Aorta (tissue), 5 donors: Measurements from ENCODE around the gene KNL1. TPM values are rescaled to one million over a fixed set of nuclear protein-coding genes. Genes with fewer than 3 reads are reported as not detected.

ENCODE experiments used
- ATAC-seq: fragments of 200-7000 bp; cut with Tn5 transposase; one replicate; pipeline ENCODE4 v1.9.1; 2022; ENCODE audit warnings: moderate library complexity; ENCODE audit not compliant: low FRiP score
- DNase-seq, 2 donors: peaks; one replicate each; pipeline ENCODE4 v3.0.0-alpha.2; 2020
- H3K27ac ChIP-seq, 2 donors: one replicate each; pipeline ENCODE4 v1.5.1; 2013; ENCODE audit warnings: low read length in 2 of 2, mild to moderate bottlenecking in 2 of 2, moderate library complexity in 2 of 2, control low read depth in 1 of 2, inconsistent platforms in 1 of 2, low read depth in 1 of 2
- H3K27me3 ChIP-seq, 2 donors: one replicate each; pipeline ENCODE4 v1.6.1; 2013; ENCODE audit warnings: control low read depth in 1 of 2, low read length in 1 of 2, mild to moderate bottlenecking in 1 of 2, moderate library complexity in 1 of 2; ENCODE audit not compliant: insufficient read depth in 2 of 2, control insufficient read depth in 1 of 2
- H3K36me3 ChIP-seq, 2 donors: one replicate each; pipeline ENCODE4 v1.6.1; 2013; ENCODE audit warnings: control low read depth in 1 of 2, low read length in 1 of 2, mild to moderate bottlenecking in 1 of 2; ENCODE audit not compliant: insufficient read depth in 2 of 2, control insufficient read depth in 1 of 2
- H3K4me1 ChIP-seq, 2 donors: one replicate each; pipeline ENCODE4 v1.6.1; 2013; ENCODE audit warnings: low read length in 2 of 2, control low read depth in 1 of 2, mild to moderate bottlenecking in 1 of 2, moderate library complexity in 1 of 2; ENCODE audit not compliant: insufficient read depth in 2 of 2, control insufficient read depth in 1 of 2
- H3K4me3 ChIP-seq, 2 donors: one replicate each; pipeline ENCODE4 v1.5.1; 2013; ENCODE audit warnings: low read length in 2 of 2, control low read depth in 1 of 2, mild to moderate bottlenecking in 1 of 2
- H3K9me3 ChIP-seq: one replicate; pipeline ENCODE4 v1.6.1; 2013; ENCODE audit warnings: mild to moderate bottlenecking, low read length; ENCODE audit not compliant: control insufficient read depth
- WGBS, 2 donors: extraction: QIAGEN DNeasy Blood & Tissue Kit; methylation state at CpG; one replicate each; pipeline ENCODE4 v1.1.7; 2013; 5-methylcytosine and 5-hydroxymethylcytosine counted together
- intact Hi-C, 2 donors: fragments of 100-400 bp; cut with DNase I; formaldehyde crosslinking; loops; one replicate each; pipeline versions ENCODE4 v1.14.2 to v1.15.0; 2022
- polyA plus RNA-seq, 2 donors: library from polyadenylated mRNA; stranded (reverse); fragments of 200-250 nt; gene quantifications; one replicate each; pipeline ENCODE4 v1.2.3, GENCODE V29; 2013
- total RNA-seq, 2 donors: library from RNA; stranded (reverse); fragmentation: NEBNext Ultra II Directional; extraction: Animal tissue kit (Norgen Biotek cat#: 25700); gene quantifications; one replicate each; pipeline ENCODE4 v1.2.1, GENCODE V29; 2021
- donor health status: healthy with polysubstance abuse.
- donor health status: Bipolar disorder and iron deficiency.
- donor health status: DM: no; HTN: no; CAD: no.
- donor health status: DM: no; HTN: no; CAD: no.
- donor health status: DM: yes; HTN: yes; CAD: no.

The KNL1 gene
- total and polyA plus RNA-seq, 4 donors: 0.03 to 1.6 (median 0.46) TPM

DNA sequence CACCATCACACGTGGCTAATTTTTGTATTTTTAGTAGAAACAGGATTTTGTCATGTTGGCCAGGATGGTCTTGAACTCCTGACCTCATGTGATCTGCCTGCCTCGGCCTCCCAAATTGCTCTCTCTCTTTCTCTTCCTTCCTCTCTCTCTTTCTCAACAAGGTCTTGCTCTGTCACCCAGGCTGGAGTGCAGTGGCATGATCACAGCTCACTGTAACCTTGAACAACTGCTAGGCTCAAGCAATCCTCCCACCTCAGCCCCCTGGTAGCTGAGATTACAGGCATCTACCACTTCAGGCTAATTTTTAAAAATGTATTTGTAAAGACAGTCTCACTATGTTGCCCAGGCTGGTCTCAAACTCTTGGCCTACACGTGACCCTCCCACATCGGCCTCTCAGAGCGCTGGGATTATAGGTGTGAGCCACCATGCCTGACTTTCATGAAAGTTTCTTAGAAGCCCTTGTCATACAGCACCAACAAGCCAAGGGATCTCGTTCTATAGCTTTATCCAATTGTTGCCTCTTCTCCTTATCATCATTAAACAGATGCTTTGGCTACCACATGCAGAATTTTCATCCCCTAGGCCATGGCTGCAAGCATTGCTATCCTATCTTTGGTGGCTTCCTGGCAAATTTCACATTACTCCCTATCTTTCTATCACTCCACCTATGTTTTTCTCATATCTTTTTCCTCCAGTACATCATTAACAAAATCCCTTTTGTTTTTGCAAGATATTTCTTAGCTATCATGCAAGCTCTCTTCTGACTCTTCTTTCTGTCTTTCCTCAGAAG is 34.9 kb upstream of the KNL1 start:
- ATAC-seq: no peak
- intact Hi-C loops: no loop called here
- H3K27me3 ChIP-seq: no peaks in the 10 kb centered on the region
- peaks cover 0 to 5% of the 10 kb centered on the region in 2 donors for H3K4me1 ChIP-seq
- DNase-seq: no peak
- H3K36me3 ChIP-seq: peaks cover 0 to 4% of the 10 kb centered on the region in 2 donors
- H3K9me3 ChIP-seq: no peaks in the 10 kb centered on the region
- 89% methylated on average over 6 of the region's 6 CpGs for WGBS, 2 donors
- H3K4me3 ChIP-seq: no peak overlapping the region
- no peak overlapping the region for H3K27ac ChIP-seq

GRCh38 chr15:40562691-40563090 is 31.4 kb upstream of the KNL1 start:
- peaks cover 0 to 5% of the 10 kb centered on the region in 2 donors for H3K4me1 ChIP-seq
- WGBS, 2 donors: 38 to 41% methylated on average over 2 of the region's 2 CpGs
- intact Hi-C loops: loop anchor here in 1 of 2 donors (10.0 kb wide), 2 partner anchors 118 to 192 kb away; partner anchors contain the start of genes BAHD1 and RMDN3
- no peaks in the 10 kb centered on the region for H3K36me3 ChIP-seq
- no peak overlapping the region for H3K4me3 ChIP-seq
- no peaks in the 10 kb centered on the region for H3K9me3 ChIP-seq
- peak overlapping the region in 1 of 2 donors; percentile 21 for H3K27ac ChIP-seq
- ATAC-seq: no peak
- H3K27me3 ChIP-seq: no peaks in the 10 kb centered on the region
- DNase-seq: no peak

DNA sequence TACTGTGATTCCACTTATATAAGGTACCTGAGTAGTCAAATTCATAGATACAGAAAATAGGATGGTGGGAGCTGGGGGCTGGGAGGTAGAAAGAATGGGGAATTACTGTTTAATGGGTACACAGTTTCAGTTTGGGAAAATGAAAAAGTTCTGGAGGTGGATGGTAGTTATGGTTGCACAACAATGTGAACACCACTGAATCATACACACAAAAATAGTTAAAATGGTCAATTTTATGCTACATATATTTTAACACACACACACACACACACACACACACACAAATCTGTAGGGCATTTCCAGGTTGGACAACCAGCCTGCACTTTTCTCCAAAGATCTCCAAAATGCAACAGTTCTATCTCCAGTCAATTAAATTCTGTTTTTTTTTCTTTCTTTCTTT is 30.6 kb upstream of the KNL1 start:
- H3K27ac ChIP-seq: no peak overlapping the region

GRCh38 chr15:40564591-40565332 is 29.3 kb upstream of the KNL1 start, which contains the start of gene CCDC32:
Gene CCDC32, minus strand, starts transcription at chr15:40565042. Its CDS starts 2,027 bp downstream, at chr15:40563015.
- H3K9me3 ChIP-seq: no peaks in the 10 kb centered on the region
- H3K36me3 ChIP-seq: no peaks in the 10 kb centered on the region
- H3K4me3 ChIP-seq: peak within 1 kb of the TSS; percentile 32 to 45
- 0% methylated on average over 40 of the region's 40 CpGs for WGBS, 2 donors
- peaks cover 0 to 5% of the 10 kb centered on the region in 2 donors for H3K4me1 ChIP-seq
- peak; percentile 98 for ATAC-seq
- no peaks in the 10 kb centered on the region for H3K27me3 ChIP-seq
- intact Hi-C loops: loop anchor here in 1 of 2 donors (10.0 kb wide), 2 partner anchors 120 to 190 kb away; partner anchors contain the start of genes BAHD1 and RMDN3
- DNase-seq: peak; percentile 98 to 99
- H3K27ac ChIP-seq: peak within 1 kb of the TSS; percentile 25 to 70

More for the DNA sequence above, 30.6 kb upstream of the KNL1 start:
- H3K36me3 ChIP-seq: no peaks in the 10 kb centered on the region
- no peak overlapping the region for H3K4me3 ChIP-seq
- H3K9me3 ChIP-seq: no peaks in the 10 kb centered on the region
- ATAC-seq (no peak), DNase-seq (no peak)
- H3K27me3 ChIP-seq: no peaks in the 10 kb centered on the region
- intact Hi-C loops: loop anchor here in 1 of 2 donors (10.0 kb wide), 2 partner anchors 119 to 191 kb away; partner anchors contain the start of genes BAHD1 and RMDN3
- H3K4me1 ChIP-seq: peaks cover 0 to 5% of the 10 kb centered on the region in 2 donors

DNA sequence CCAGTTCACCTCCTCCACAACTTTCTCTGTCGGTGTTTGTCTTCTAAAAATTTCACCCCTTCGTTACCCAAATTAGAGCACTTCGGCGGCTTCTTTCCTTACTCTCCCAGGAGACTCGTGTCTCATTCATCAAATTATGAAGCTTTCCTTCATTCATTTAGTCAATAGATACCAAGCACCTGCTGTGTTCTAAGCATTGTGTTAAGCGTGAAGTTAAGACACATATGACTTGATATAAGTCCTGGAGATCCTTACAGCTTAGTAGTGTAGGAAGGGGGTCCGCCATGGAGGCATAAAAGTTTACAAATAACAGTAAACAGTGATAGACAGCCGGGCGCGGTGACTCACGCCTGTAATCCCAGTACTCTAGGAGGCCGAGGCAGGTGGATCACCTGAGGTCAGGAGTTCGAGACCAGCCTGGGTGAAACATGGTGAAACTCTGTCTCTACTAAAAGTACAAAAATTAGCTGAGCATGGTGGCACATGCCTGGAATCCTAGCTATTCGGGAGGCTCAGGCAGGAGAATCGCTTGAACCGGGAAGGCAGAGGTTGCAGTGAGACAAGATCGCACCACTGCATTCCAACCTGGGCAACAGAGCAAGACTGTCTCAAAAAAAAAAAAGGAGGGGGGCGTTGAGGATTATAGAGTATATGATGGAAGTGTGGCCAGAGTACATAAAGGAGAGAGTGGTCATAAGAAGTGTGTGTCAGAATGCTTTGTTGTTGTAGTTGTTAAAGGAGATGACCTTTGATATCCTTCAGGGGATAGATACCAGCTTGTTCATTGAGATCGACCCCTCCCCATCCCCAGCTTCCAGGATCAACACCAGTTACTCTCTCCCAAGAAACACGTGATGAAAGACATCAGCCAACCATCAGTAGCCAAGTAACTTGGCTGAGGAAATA is 28.5 kb upstream of the KNL1 start:
- intact Hi-C loops: loop anchor here in 1 of 2 donors (10.0 kb wide), 2 partner anchors 121 to 189 kb away; partner anchors contain the start of genes BAHD1 and RMDN3
- Histone ChIP-seq H3K4me1 (peaks cover 0 to 5% of the 10 kb centered on the region in 2 donors), H3K27ac (no peak overlapping the region), H3K9me3 (no peaks in the 10 kb centered on the region), H3K27me3 (no peaks in the 10 kb centered on the region), H3K4me3 (peak overlapping the region; percentile 19 to 25), H3K36me3 (no peaks in the 10 kb centered on the region)
- ATAC-seq: no peak
- no peak for DNase-seq
- 42 to 46% methylated on average over 17 to 20 of the region's 20 CpGs for WGBS, 2 donors

GRCh38 chr15:40567111-40567510 is 26.9 kb upstream of the KNL1 start:
- Histone ChIP-seq H3K4me3 (no peak overlapping the region), H3K27ac (no peak overlapping the region), H3K4me1 (peaks cover 0 to 5% of the 10 kb centered on the region in 2 donors), H3K27me3 (no peaks in the 10 kb centered on the region), H3K36me3 (peaks cover 0 to 2% of the 10 kb centered on the region in 2 donors), H3K9me3 (no peaks in the 10 kb centered on the region)
- no peak for ATAC-seq
- no peak for DNase-seq
- WGBS, 2 donors: 30 to 32% methylated on average over 7 of the region's 7 CpGs
- intact Hi-C loops: loop anchor here in 1 of 2 donors (10.0 kb wide), 2 partner anchors 122 to 188 kb away; partner anchors contain the start of genes BAHD1 and RMDN3

GRCh38 chr15:40569129-40569953 is 24.7 kb upstream of the KNL1 start, which contains the start of gene RPUSD2:
Gene RPUSD2, plus strand, starts transcription at chr15:40569299. Its CDS starts 39 bp downstream, at chr15:40569338.
- Histone ChIP-seq H3K4me3 (peak within 1 kb of the TSS; percentile 51 to 89), H3K27ac (peak within 1 kb of the TSS in 1 of 2 donors; percentile 56), H3K9me3 (no peaks in the 10 kb centered on the region), H3K27me3 (no peaks in the 10 kb centered on the region), H3K4me1 (no peaks in the 10 kb centered on the region), H3K36me3 (peaks cover 0 to 5% of the 10 kb centered on the region in 2 donors)
- intact Hi-C loops: loop anchor here in 1 of 2 donors (10.0 kb wide), 2 partner anchors 125 to 185 kb away; partner anchors contain the start of genes BAHD1 and RMDN3
- 0 to 1% methylated on average over 61 to 62 of the region's 62 CpGs for WGBS, 2 donors
- DNase-seq: peak; percentile 96 to 98
- ATAC-seq: peak; percentile 93
